Fibroblast of skin of left biceps (primary cell): ENCODE data around the gene FDPS.
A peak's percentile ranks its signal among the peaks of the same experiment; 100 is the strongest.

Experiments
- DNase-seq, 2 experiments: peaks; one replicate each; pipeline ENCODE4 v3.0.0-alpha.2; 2013; ENCODE audit warnings: low read depth in 2 of 2

FDPS gene

DNA sequence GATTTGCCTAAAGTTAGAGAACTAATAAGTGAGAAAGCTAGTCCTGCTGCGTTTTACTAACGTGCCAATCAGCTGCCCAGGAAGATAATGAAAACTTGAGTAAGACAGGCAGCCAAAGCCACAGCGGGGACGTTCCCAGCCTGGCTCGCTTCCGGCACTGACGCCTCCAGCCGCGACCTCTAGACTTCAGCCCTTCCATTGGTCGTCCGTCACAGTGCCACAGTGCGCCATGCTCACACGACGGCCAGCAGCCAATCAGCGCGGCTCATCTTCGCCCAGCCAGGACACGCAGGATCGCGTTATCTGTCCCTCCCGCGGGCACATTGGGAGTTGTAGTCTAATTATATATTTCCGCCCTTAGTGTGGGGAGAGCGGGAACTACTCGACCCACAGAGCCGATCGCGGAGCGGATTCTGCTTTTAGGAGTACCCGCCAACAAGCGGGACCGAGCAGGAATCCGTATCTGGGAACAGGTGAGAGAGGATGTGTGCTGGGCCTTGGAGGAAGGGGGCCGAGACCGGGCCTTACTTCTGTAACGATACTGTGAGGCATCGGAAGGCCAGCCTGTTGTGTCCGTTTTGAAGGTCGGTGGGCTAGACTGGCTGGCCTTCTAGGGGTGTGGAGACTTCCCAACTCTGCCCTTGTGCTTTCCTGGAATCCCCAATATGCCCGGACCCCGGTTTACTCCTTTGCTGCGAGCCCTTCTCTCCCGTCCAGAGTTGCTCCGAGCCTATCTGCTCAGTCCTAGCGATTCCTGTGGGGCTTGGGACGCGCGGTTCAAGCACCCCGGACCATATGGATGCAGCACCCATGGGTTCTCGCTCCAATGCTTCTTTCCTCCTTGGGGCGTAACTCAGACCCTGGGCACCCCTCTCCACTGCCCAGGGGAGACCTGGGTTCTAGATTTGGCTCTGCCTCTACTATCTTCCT, at the start of gene FDPS:
FDPS (plus strand) TSS at position 374 of the 930 bp plus-strand sequence. CDS start 924 bp downstream, outside the sequence.
- peak; percentile 96 for DNase-seq

DNA sequence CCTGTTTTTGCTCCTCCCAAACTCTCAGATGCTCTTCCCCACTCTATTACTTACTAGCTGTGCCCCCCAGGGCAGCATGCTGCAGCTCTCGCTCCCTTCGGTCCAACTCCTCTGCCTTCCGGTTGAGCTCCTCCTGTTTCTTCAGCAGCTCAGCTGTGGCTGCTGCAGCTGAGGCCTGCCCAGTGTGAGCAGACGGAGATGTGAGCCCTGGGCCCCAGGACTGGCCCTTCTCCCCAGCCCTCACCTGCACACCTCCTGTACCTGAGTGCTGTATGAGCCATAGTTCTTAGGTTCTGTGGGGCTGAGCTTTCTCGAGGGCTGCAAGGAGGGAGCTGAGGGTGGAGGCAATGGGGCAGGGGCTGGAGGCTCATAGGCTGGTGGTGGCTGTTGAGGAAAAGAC, 48.4 kb upstream of the FDPS start:
- no peak for DNase-seq

DNA sequence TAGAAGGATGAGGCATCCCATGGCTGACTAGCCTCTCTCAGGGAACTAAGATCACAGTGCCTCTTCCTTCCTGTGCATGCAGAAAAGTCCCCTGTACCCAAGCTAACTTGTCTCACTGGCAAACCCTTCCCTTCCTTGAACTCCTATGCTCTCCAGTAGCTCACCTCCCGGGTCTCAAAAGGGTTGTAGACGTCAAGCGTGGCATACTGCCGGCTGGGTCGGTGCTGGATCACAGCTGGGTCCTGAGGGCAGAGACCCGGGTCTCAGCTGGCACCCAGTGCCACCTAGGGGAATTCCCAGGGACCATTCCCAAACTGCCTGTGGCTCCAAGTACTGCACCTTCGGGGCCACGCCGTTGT, 47.2 kb upstream of the FDPS start:
- DNase-seq = no peak

DNA sequence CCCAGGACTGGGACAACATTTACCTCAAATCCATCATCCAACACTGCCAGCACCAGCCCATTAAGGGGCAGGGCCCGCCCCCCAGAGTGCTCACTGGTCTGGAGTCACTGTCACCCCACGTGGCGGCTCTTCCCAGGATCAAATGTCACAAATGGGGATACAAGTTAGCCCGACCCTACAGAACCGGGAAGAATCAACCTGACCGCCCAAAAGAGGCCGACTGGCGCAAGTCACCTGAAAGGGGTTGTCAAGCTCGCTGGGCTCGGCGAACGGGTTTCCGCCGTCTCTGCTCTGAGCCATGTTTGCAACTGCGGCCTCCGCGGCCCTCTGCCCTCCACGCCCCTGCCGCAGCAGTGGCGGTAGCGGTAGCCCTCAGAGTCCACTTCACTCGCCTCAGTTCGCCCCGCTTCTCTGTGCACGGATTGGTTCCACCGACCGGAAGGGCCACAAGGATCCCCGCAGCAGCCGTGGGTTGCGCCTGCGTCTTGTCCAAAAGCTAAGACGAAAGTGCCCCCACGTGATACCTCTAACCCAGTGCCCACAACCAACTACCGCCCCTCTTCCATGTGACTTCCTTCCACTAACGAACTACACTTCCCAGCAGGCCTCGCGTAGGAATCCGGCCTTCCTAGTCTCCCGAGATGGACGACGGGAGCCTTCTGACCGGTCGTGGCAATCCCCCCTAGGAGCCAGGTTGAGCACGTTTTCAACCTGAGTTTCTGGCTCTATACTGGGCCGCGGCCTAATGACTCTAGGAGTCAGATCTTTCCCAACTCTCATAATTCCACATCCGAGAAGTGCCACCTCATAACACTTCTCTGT, 46.6 kb upstream of the FDPS start, which contains the start of gene SCAMP3:
SCAMP3 (minus strand) TSS at position 509 of the 822 bp plus-strand sequence; CDS start at position 300, 209 bp downstream.
- peak; percentile 92 for DNase-seq

DNA sequence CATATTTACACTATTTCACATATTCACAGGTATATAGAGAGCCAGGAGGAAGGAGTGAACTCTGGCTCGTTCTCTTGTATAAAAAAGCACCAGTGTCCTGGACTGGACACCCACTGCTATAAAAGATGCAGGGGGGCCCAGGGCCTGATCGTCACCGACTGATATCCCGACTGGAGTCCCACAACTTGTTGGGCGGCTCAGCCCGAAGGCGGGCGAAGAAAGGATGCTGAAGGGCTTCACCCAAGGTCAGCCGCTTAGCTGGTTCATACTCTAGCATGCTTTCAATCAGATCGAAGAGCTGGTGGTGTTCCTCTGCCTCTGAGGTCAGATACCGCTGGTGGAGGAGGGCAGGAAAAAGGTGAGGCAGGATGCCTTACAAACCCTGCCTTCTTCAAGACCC, 45.6 kb upstream of the FDPS start:
- no peak for DNase-seq

DNA sequence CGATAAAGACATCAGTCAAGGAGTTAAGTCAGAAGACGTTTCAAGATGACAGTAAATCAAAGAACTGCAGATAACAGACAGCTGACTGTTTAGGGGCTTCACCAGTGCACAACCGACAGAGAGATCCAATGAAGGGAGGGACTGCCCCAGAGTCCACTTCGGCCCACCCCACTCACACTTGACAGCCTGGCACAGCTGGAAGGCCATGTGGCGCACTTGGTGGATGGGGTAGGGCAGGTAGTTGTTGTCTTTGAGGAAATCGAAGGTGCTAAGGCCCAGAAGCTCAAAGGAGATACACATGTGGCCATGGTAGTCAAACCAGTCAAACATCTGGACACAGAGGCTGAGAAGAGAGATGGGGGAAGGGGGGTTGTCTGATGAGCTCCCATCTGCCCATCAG, 42.1 kb upstream of the FDPS start:
- DNase-seq = no peak

DNA sequence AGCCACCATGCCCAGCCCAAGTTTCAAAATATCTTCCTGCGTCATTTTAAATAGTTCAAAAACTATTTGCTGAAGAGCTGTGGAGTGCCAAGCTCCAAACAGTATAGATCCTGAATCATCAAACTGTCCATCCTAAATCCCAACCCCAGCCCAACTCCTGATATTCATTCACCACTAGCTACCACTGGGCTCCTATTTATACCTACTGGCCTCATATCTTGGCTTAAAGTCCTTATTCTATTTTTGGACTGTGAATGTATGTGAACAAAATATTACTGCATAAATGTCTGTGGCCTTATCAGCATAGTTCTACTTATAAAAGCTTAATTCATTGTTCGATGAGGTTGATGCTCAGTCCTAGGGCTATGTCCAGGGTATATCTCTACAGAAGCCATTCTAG, 41.3 kb upstream of the FDPS start:
- DNase-seq = no peak

DNA sequence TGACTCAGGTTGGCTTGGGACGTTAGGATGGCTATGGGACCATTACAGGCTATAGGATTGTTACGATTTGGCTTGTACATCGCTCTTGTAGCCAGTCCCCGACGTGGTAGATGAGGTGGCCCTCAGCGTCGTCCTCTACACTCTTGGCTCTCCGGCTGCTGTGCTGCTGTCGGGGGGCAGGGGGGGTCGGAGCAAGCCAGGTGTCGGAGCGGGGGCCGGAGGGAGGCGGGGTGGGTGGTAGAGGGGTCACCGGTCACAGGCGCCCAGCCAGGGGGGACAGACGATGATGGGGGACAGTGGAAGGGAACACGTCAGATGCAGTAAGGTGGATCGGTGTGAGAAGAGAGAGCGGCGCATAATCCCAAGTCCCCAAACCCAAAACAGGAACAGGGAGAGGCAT, 40.0 kb upstream of the FDPS start:
- no peak for DNase-seq

DNA sequence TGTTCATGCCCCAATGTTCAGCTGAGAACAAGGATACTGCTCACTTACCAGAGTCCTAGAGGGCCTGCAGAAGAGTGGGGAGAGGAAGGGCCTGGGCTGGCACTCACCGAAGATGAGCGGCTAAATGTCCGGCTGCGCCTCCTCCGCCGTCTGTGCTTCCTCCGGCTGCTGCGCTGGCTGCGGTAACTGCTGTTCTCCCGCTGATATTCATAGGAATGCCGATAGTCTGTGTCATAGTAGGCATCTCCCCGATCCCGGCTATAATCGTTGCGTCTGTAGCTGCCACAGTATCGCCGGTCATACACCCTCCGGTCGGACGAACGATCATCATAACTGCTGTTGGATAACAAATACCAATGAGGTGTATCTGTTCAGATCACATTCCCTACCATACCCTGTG, 39.3 kb upstream of the FDPS start:
- DNase-seq = no peak

DNA sequence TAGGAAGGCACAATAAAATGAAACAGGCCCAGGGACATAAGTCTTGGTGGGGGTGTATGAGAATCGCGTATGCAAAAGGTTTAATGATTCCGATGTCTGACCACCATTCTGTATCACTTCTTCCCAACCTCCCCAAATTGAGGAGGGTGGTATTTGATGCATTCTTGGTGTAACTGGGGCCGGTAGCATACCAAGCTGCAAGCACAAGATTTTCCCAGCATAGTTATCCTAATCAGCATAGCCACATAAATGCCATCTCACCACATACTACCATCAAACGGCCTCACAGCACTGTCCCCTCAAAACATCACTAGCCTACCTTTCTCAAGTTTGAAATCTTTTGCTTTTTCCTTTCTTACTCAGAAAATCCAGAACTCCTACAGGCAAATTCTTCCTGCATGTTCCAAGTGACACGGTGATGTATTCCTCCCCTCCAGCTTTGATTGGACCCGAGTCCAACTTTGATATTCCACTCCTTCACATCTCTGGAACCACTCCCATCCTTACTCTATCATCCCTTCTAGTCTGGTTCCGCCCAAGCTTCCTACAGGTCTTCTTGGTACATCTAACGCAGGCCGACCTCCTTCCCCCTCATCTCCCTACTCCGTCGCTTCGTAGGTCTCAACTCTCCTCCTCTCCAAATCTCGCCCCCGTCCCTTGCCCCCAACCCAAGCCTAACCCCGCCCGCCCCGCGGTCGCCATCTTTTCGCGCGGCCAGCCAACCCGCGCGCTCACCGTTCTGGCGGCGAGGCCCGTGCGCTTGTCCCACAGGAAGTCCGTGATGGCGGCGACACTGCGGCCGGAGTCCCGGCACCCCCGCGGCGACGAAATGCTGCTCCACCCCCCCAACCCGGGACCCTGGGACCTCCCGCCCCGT, 36.0 kb upstream of the FDPS start:
- no peak for DNase-seq

DNA sequence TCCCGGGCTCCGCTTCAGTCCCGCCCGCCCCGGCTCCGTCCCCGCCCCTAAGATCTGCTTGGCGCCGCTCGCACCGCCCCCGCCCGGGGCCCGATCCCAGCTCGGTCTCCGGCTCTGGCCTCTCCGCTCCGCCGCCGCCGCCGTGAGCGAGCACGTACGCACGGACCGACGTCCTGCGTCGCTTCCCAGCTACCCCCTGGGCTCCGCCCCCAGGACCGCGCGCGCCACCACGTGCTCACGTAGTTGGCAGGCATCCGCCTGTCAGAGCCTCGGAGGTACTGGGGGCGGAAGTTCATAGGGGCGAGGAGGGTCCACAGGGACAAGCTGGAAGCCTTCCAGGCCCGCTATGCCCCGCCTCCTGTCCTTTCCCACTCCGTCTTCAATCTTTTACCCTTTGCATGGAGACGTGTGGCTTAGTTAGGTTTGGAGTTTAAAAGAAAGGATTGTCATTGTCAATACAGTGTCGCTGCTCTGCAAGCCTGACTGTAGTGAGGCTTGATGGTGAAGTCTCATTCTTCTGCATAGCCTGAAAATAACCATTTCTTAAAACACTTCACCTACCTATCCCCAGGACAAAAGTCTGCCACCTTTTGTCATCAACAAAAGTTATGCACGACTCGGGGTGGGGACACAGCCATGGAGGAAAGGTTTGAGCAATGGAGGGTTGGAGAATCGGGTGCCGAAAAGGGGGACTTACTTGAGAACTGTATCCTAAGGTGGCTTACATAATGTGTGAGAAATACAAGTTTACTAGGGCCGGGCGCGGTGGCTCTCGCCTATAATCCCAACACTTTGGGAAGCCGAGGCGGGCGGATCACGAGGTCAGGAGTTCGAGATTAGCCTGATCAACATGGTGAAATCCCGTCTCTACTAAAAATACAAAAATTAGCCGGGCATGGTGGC, 35.1 kb upstream of the FDPS start, which contains the start of gene CLK2:
CLK2 (minus strand) TSS at position 162 of the 903 bp plus-strand sequence. CDS start 2,527 bp downstream, outside the sequence.
- DNase-seq = peak; percentile 86

DNA sequence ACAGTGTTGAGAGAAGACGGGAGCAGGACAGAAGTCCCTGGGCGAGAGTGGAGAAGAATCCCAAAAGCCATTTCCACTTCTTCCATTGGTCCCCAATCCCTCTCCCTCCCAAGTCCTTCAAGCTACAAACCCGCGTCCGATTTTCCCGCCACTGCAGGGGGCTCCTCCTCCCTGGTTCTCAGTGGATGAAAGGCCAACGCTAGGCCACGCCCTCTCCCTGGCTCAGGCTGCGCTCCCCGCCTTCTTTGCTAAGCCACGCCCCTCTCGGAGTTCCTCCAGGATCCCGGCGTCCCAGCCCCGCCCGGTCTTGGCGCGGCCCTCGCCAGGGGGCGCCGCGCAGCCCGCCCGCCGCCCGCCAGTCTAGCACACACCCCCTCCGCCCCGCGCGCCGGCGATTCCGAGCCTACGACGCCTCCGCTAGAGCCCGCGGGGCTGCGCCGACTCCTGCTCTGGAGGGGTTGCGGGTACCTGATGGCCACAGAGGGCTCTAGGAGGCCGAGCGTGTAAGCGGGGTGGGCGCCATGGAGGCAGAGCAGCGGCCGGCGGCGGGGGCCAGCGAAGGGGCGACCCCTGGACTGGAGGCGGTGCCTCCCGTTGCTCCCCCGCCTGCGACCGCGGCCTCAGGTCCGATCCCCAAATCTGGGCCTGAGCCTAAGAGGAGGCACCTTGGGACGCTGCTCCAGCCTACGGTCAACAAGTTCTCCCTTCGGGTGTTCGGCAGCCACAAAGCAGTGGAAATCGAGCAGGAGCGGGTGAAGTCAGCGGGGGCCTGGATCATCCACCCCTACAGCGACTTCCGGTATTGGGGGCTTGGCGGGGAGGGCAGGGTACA, 31.4 kb upstream of the FDPS start, which contains the start of gene HCN3:
HCN3 (plus strand) TSS at position 394 of the 832 bp plus-strand sequence; CDS start at position 522, 128 bp downstream.
- peak; percentile 82 to 85 for DNase-seq

DNA sequence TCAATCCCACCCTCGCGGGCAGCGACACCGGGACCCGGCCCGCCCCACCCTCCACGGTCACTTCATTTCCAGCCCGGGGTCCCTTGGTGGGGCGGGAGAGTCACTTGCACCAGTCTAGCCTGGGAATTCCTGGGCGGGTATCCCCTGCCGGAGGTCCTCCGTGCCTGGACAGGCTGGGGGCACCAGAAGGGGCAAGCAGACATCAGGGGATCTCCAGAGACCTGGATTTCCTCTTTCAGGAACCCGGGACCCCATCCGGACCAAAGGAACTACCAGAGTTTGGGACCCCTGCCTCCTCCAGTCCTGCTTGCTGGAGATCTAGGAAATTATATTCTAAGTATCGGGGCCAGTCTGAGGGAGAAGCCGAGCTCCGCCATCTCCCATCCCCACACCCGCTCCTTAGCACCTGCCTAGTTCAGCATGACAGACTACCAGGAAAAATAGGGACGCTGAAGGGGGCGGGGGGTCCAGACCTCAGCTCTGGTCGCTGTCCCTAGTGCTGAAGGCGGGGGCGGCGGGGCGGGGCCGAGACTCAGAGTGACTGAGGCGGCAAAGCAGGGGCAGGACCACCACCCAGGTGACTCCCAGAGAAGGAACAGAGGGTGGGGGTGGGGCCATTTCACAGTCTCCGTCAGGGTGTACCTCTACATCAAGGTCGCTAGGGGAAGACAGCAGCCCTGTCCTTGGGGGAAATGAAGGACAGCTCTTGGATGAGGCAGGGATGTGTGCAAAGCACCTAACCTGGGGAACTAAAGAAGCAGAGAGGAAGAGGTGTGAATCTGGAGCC, 30.6 kb upstream of the FDPS start:
- no peak for DNase-seq

DNA sequence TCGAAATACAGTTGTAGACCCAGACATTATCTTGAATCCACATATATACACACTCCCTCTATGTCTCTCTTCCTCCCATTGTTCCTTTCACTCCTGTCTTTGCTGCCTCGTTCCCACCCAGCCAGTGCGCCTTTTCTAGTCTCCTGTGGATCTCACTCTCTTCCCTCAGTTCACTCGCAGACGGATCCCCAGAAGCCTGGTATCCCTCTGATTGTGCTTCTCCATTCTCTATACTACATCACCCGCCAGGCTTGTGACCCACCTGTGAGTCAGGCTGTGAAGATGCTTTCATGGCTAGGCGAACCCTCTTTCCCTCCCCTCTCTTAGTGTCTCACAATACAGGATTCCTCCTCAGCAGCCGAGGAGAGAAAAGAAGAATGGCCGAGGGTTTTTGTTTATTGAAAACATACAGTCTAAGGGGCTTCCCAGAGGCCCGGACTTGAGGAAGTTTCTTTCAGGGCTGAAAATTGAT, 29.9 kb upstream of the FDPS start:
- no peak for DNase-seq

DNA sequence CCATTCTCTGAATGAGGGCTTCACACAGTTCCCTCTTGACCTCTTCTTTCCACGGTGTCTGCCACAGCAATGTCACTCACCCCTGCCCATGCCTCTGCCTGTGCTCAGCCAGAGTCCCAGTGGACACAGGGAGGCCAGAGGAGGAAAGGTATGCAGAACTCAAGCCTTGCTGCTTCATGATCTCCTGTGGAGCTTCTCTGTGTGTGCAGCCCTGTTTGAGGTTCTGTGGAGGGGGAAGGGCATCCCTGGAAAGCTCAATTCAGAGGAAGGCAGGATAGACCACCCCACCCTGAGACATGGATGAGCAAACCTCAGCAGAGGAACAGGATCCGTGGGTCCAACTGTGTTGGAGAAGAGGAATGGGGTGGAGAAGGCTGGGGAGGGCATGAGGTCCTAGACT, 29.4 kb upstream of the FDPS start:
- DNase-seq = no peak

DNA sequence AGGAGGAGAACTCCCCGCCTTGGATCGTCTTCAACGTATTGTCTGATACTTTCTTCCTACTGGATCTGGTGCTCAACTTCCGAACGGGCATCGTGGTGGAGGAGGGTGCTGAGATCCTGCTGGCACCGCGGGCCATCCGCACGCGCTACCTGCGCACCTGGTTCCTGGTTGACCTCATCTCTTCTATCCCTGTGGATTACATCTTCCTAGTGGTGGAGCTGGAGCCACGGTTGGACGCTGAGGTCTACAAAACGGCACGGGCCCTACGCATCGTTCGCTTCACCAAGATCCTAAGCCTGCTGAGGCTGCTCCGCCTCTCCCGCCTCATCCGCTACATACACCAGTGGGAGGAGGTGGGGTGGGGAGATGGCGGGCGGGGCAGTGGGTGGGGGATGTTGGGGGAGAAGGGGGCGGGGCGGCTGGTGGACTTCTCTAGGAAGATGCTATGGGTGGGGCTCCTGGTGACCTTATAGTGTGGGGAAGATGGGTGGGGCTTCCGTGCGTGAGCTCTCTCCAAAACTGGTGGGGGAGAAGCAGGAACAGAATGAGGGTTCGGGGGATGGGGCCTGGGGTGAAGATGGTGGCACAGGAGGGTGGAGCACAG, 26.1 kb upstream of the FDPS start:
- DNase-seq = no peak

DNA sequence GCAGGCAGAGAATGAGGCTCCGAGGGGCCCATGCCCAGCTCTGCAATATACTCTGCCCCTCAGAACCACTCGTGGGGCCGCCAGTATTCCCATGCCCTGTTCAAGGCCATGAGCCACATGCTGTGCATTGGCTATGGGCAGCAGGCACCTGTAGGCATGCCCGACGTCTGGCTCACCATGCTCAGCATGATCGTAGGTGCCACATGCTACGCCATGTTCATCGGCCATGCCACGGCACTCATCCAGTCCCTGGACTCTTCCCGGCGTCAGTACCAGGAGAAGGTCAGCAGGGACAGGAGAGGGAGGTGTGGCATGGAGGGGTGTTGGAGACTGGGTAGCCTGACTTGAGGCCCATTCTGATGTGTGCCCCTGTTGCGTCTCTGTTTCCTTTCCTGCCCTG, 24.2 kb upstream of the FDPS start:
- no peak for DNase-seq

DNA sequence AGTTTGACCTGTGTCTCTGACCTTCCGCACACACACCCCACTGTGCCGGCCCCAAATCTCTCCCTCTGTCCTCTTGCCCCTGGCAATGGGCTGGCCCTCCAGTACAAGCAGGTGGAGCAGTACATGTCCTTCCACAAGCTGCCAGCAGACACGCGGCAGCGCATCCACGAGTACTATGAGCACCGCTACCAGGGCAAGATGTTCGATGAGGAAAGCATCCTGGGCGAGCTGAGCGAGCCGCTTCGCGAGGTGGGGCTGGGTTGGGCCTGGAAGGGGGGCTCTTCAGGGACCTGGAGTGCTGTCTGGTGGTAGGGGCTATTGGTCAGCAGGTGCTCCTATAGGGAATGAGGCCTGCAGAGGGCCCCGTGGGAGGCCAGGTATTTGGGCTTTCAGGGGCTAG, 23.6 kb upstream of the FDPS start:
- no peak for DNase-seq
